Osteocyte (in vitro differentiated cells): ENCODE data around the gene SLFN13. TPM values are rescaled to one million over a fixed set of nuclear protein-coding genes. Genes with fewer than 3 reads are reported as not detected.

Source experiments
- DNase-seq: peaks from one replicate; pipeline ENCODE4 v3.0.0; 2021; ENCODE audit warnings: mixed read lengths; ENCODE audit not compliant: unreplicated experiment; ENCODE audit errors: extremely low spot score
- H3K27ac Mint-ChIP-seq: one replicate; pipeline ENCODE4 v1.8.0; 2021; ENCODE audit warnings: mild to moderate bottlenecking, mixed read lengths; ENCODE audit not compliant: unreplicated experiment
- H3K27me3 Mint-ChIP-seq: one replicate; pipeline ENCODE4 v1.8.0; 2021; ENCODE audit warnings: mixed read lengths; ENCODE audit not compliant: unreplicated experiment
- H3K36me3 Mint-ChIP-seq: one replicate; pipeline ENCODE4 v1.8.0; 2021; ENCODE audit warnings: mixed read lengths; ENCODE audit not compliant: unreplicated experiment
- H3K4me1 Mint-ChIP-seq: one replicate; pipeline ENCODE4 v1.8.0; 2021; ENCODE audit warnings: mixed read lengths; ENCODE audit not compliant: unreplicated experiment
- H3K4me3 Mint-ChIP-seq: one replicate; pipeline ENCODE4 v1.8.0; 2021; ENCODE audit warnings: mild to moderate bottlenecking, moderate library complexity, mixed read lengths; ENCODE audit not compliant: unreplicated experiment
- H3K9me3 Mint-ChIP-seq: one replicate; pipeline ENCODE4 v1.8.0; 2021; ENCODE audit warnings: mixed read lengths; ENCODE audit not compliant: unreplicated experiment
- long read RNA-seq: library from polyadenylated mRNA; unstranded; transcript quantifications from one replicate; pipeline ENCODE4 v2.0.0, GENCODE V29; 2021
- total RNA-seq: library from RNA; stranded (reverse); gene quantifications from 2 replicates; pipeline ENCODE4 v1.2.1, GENCODE V29; 2021
- TF ChIP-seq, protein P1 (sequence below): fragments of 200-600 bp; sonication (generic); IDR thresholded peaks from 2 replicates; pipeline ENCODE4 v1.5.0; 2021; ENCODE audit warnings: antibody characterized with exemption, mild to moderate bottlenecking, moderate library complexity

SLFN13 gene, protein sequence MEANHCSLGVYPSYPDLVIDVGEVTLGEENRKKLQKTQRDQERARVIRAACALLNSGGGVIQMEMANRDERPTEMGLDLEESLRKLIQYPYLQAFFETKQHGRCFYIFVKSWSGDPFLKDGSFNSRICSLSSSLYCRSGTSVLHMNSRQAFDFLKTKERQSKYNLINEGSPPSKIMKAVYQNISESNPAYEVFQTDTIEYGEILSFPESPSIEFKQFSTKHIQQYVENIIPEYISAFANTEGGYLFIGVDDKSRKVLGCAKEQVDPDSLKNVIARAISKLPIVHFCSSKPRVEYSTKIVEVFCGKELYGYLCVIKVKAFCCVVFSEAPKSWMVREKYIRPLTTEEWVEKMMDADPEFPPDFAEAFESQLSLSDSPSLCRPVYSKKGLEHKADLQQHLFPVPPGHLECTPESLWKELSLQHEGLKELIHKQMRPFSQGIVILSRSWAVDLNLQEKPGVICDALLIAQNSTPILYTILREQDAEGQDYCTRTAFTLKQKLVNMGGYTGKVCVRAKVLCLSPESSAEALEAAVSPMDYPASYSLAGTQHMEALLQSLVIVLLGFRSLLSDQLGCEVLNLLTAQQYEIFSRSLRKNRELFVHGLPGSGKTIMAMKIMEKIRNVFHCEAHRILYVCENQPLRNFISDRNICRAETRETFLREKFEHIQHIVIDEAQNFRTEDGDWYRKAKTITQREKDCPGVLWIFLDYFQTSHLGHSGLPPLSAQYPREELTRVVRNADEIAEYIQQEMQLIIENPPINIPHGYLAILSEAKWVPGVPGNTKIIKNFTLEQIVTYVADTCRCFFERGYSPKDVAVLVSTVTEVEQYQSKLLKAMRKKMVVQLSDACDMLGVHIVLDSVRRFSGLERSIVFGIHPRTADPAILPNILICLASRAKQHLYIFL
- 6.4 and 9.0 TPM in 2 replicates for total RNA-seq
- long read RNA-seq, partial matches to known transcripts: 1 of 3 reads
- long read RNA-seq, other reads (novel, unspliced or antisense): 2 of 3 reads

DNA sequence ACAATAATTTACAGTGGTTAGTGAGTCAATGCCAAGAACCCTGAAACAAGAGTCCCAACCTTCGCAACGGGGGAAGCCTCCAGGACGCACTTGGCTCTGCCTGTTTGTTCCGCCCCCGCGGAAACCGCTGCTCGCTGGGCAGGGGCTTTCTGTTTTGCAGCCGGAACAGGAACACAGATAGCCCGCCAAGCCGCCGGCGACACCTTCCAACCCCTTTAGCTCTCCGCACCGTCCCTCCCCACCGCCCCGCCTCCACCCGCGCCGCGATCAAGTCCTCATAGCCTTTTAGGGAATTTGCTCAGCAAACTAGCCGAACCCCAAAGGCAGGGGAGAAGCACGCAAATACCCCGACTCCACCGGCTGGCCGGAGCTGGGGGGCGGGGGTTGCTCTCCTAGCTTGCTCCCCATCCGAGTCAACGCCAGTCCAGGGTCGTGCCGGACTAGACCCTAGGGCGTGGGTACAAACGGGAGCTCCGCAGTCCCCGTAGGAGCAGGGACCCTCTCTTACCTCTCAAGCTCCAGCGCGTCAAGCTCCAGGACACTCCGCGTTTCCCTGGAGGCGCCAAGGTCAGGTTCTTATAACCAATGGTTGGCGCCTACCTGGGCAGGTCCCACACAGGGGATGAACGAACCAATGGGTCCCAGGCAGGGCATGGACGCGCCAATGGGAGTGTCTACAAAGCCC is at the start of gene SLFN13:
TSS of gene SLFN13 (minus strand) at position 553 of the 685 bp plus-strand sequence. CDS start 3,086 bp downstream, outside the sequence.
- no peaks in the 10 kb centered on the region for H3K9me3 Mint-ChIP-seq
- DNase-seq: no peak
- H3K4me3 Mint-ChIP-seq: peak within 1 kb of the TSS; percentile 72
- H3K27ac Mint-ChIP-seq: no peak within 1 kb of the TSS
- H3K27me3 Mint-ChIP-seq: peaks cover 25% of the 10 kb centered on the region
- TF ChIP-seq, protein P1, sequence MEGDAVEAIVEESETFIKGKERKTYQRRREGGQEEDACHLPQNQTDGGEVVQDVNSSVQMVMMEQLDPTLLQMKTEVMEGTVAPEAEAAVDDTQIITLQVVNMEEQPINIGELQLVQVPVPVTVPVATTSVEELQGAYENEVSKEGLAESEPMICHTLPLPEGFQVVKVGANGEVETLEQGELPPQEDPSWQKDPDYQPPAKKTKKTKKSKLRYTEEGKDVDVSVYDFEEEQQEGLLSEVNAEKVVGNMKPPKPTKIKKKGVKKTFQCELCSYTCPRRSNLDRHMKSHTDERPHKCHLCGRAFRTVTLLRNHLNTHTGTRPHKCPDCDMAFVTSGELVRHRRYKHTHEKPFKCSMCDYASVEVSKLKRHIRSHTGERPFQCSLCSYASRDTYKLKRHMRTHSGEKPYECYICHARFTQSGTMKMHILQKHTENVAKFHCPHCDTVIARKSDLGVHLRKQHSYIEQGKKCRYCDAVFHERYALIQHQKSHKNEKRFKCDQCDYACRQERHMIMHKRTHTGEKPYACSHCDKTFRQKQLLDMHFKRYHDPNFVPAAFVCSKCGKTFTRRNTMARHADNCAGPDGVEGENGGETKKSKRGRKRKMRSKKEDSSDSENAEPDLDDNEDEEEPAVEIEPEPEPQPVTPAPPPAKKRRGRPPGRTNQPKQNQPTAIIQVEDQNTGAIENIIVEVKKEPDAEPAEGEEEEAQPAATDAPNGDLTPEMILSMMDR: no peak
- H3K4me1 Mint-ChIP-seq: peaks cover 16% of the 10 kb centered on the region
- H3K36me3 Mint-ChIP-seq: no peaks in the 10 kb centered on the region

DNA sequence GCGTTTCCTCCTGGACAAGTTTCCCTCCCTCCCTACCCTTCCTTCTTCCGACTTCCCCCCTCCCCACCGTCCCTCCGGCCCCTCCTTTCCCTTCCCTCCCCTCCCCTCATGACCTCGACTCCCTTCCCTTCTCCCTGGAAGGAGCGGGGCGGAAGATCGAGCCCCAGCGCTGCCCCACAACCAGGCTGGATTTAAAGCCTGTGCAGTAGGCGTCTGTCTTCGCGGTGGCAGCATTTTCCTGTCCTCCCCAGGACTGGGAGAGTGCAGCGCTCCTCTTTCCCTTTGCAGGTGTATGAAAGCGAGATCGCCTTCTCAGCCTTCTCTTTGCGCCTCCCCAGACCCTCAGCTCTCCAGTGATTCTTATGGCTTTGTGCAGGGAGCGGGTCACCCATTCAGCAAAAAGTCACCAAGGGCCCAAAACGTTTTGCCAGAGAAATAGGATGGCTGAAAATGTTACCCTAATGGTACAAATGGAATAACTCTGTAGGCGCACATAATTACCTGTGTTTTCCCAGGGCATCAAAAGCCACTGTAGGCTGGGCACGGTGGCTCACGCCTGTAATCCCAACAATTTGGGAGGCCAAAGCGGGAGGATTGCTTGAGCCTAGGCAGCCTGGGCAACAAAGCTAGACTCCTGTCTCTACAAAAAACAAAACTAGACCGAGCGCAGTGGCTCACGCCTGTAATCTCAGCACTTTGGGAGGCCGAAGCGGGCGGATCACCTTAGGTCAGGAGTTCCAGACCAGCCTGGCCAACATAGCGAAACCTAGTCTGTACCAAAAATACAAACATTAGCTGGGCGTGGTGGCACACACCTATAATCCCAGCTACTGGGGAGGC is 48.1 kb upstream of the SLFN13 start:
- Mint-ChIP-seq H3K27ac (no peak overlapping the region), H3K4me1 (peaks cover 3% of the 10 kb centered on the region), H3K36me3 (no peaks in the 10 kb centered on the region), H3K4me3 (no peak overlapping the region), H3K27me3 (peaks cover 78% of the 10 kb centered on the region), H3K9me3 (no peaks in the 10 kb centered on the region)
- TF ChIP-seq, protein P1: no peak
- no peak for DNase-seq

DNA sequence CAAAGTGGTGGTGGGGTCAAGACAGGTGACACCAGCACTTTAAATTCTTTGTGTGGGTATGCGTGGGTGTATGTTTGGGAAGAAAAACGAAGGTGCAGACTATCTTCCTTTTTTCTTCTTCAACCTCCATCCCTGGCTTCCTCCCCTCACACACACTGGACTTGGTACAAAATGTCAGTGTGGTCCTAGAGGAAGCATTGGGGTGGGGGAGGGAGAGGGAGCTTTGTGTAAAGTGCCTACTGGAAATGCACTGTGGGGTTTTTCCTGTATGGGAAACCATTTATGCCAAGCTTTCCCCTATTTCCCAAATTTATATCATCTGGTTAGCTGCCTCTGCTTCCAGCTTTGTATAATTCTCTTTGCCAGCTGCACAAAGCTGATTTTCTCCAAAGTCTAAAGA is 44.5 kb upstream of the SLFN13 start:
- Mint-ChIP-seq H3K9me3 (no peaks in the 10 kb centered on the region), H3K27me3 (peaks cover 81% of the 10 kb centered on the region), H3K4me3 (no peak overlapping the region), H3K36me3 (no peaks in the 10 kb centered on the region), H3K27ac (no peak overlapping the region), H3K4me1 (peaks cover 3% of the 10 kb centered on the region)
- DNase-seq: no peak
- TF ChIP-seq, protein P1: no peak

DNA sequence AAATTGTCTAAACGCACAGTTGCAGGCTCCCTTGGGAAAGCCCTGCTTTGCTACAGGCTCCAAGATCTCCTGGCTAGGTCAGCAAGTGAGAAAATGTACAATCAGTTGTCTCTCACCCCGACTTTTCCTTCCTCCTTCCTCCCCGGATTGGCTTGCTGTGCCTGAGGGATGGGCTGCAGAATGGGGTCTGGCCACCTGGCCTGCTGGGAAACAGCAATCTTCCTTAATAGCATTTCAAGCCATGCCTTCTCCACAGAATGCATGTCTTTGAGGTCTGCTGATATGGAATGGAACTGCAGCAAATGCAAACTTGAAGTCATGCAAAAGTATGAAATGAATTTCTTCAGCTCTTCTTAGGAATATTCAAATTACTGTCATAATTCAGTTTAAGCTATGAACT is 42.9 kb upstream of the SLFN13 start:
- H3K27me3 Mint-ChIP-seq: peaks cover 82% of the 10 kb centered on the region
- DNase-seq: no peak
- no peak overlapping the region for H3K4me3 Mint-ChIP-seq
- no peak overlapping the region for H3K27ac Mint-ChIP-seq
- TF ChIP-seq, protein P1: no peak
- H3K36me3 Mint-ChIP-seq: no peaks in the 10 kb centered on the region
- peaks cover 6% of the 10 kb centered on the region for H3K4me1 Mint-ChIP-seq
- no peaks in the 10 kb centered on the region for H3K9me3 Mint-ChIP-seq
